ENCODE results near the gene PSMB11.

The PSMB11 gene

DNA sequence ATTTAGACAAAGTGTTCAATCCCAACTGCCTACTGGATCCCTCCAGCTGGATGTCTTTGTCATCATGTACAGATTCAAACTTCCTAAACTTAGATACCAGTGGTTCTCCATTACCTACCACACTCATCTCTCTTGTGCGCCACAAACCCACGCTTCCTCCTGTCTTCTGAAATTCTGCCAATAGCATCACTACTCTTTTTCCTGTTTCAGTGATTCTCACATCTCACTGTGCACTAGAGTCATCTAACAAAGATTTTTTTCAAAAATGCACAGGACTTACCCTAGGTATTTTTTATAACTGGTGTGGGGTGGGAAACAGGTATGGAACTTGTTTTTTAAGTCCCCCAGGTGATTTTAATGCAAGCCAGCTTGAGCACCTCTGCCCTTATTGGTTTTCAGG is 13.2 kb upstream of the PSMB11 start:
- Histone ChIP-seq H3K9me2 (ENCODE audit: low read depth, low read length) (no peaks in the 10 kb centered on the region), H3K4me1 (ENCODE audit: insufficient read depth, low read length, severe bottlenecking) (peaks cover 8% of the 10 kb centered on the region), H3K9me3 (ENCODE audit: low read length) (no peaks in the 10 kb centered on the region), H3K79me2 (ENCODE audit: insufficient read depth, low read length) (peaks cover 11% of the 10 kb centered on the region), H3K36me3 (ENCODE audit: insufficient read depth, low read length) (peaks cover 76% of the 10 kb centered on the region), H3F3A (ENCODE audit: insufficient read depth, low read length) (no peaks in the 10 kb centered on the region), H2AFZ (ENCODE audit: low read length) (no peak overlapping the region), H4K20me1 (ENCODE audit: insufficient read depth, low read length) (no peaks in the 10 kb centered on the region), H3K27ac (ENCODE audit: low read depth, low read length, poor library complexity, severe bottlenecking) (no peak overlapping the region), H3K4me3 (ENCODE audit: low read depth, low read length, poor library complexity, severe bottlenecking) (no peak overlapping the region), H3K4me2 (ENCODE audit: low read length) (no peak overlapping the region), H3K9ac (ENCODE audit: low read length) (no peak overlapping the region), H3K27me3 (ENCODE audit: insufficient read depth, low read length) (no peaks in the 10 kb centered on the region)
- TF ChIP-seq, protein P1, sequence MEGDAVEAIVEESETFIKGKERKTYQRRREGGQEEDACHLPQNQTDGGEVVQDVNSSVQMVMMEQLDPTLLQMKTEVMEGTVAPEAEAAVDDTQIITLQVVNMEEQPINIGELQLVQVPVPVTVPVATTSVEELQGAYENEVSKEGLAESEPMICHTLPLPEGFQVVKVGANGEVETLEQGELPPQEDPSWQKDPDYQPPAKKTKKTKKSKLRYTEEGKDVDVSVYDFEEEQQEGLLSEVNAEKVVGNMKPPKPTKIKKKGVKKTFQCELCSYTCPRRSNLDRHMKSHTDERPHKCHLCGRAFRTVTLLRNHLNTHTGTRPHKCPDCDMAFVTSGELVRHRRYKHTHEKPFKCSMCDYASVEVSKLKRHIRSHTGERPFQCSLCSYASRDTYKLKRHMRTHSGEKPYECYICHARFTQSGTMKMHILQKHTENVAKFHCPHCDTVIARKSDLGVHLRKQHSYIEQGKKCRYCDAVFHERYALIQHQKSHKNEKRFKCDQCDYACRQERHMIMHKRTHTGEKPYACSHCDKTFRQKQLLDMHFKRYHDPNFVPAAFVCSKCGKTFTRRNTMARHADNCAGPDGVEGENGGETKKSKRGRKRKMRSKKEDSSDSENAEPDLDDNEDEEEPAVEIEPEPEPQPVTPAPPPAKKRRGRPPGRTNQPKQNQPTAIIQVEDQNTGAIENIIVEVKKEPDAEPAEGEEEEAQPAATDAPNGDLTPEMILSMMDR (IDR thresholded peaks at IDR 0.05; ENCODE audit: low read length), result no peak
- TF ChIP-seq EZH2 (IDR thresholded peaks at IDR 0.05; ENCODE audit: borderline replicate concordance, low read length), result no peak

GRCh38 chr14:23030936-23031335 is 11.1 kb upstream of the PSMB11 start:
- peaks cover 67% of the 10 kb centered on the region for H3K36me3 ChIP-seq (ENCODE audit: insufficient read depth, low read length)
- TF ChIP-seq, protein P1 (IDR thresholded peaks at IDR 0.05; ENCODE audit: low read length), result no peak
- no peak for TF ChIP-seq EZH2 (IDR thresholded peaks at IDR 0.05; ENCODE audit: borderline replicate concordance, low read length)
- peaks cover 18% of the 10 kb centered on the region for H3K79me2 ChIP-seq (ENCODE audit: insufficient read depth, low read length)
- no peaks in the 10 kb centered on the region for H3F3A ChIP-seq (ENCODE audit: insufficient read depth, low read length)
- no peak overlapping the region for H3K4me3 ChIP-seq (ENCODE audit: low read depth, low read length, poor library complexity, severe bottlenecking)
- no peak overlapping the region for H3K9ac ChIP-seq (ENCODE audit: low read length)
- no peaks in the 10 kb centered on the region for H3K27me3 ChIP-seq (ENCODE audit: insufficient read depth, low read length)
- no peak overlapping the region for H3K27ac ChIP-seq (ENCODE audit: low read depth, low read length, poor library complexity, severe bottlenecking)
- H3K4me2 ChIP-seq (ENCODE audit: low read length), result no peak overlapping the region
- H3K9me2 ChIP-seq (ENCODE audit: low read depth, low read length), result no peaks in the 10 kb centered on the region
- H3K9me3 ChIP-seq (ENCODE audit: low read length), result no peaks in the 10 kb centered on the region
- H4K20me1 ChIP-seq (ENCODE audit: insufficient read depth, low read length), result no peaks in the 10 kb centered on the region
- peaks cover 19% of the 10 kb centered on the region for H3K4me1 ChIP-seq (ENCODE audit: insufficient read depth, low read length, severe bottlenecking)
- no peak overlapping the region for H2AFZ ChIP-seq (ENCODE audit: low read length)

GRCh38 chr14:23033251-23033727 is 8.7 kb upstream of the PSMB11 start:
- Histone ChIP-seq H3F3A (ENCODE audit: insufficient read depth, low read length) (no peaks in the 10 kb centered on the region), H3K27me3 (ENCODE audit: insufficient read depth, low read length) (no peaks in the 10 kb centered on the region), H3K4me2 (ENCODE audit: low read length) (peak overlapping the region; percentile 56), H4K20me1 (ENCODE audit: insufficient read depth, low read length) (no peaks in the 10 kb centered on the region), H3K4me3 (ENCODE audit: low read depth, low read length, poor library complexity, severe bottlenecking) (peak overlapping the region; percentile 92), H3K4me1 (ENCODE audit: insufficient read depth, low read length, severe bottlenecking) (peaks cover 19% of the 10 kb centered on the region), H3K9me3 (ENCODE audit: low read length) (no peaks in the 10 kb centered on the region), H3K36me3 (ENCODE audit: insufficient read depth, low read length) (peaks cover 53% of the 10 kb centered on the region), H3K79me2 (ENCODE audit: insufficient read depth, low read length) (peaks cover 18% of the 10 kb centered on the region), H3K9me2 (ENCODE audit: low read depth, low read length) (no peaks in the 10 kb centered on the region), H3K27ac (ENCODE audit: low read depth, low read length, poor library complexity, severe bottlenecking) (no peak overlapping the region), H2AFZ (ENCODE audit: low read length) (no peak overlapping the region), H3K9ac (ENCODE audit: low read length) (no peak overlapping the region; the same call in 1 of the 2 replicates)
- no peak for TF ChIP-seq EZH2 (IDR thresholded peaks at IDR 0.05; ENCODE audit: borderline replicate concordance, low read length)
- TF ChIP-seq, protein P1 (IDR thresholded peaks at IDR 0.05; ENCODE audit: low read length), result no peak

All from OCI-LY1 (cell line).